ES-I3 (cell line): ENCODE results near the gene RGS6.
"Not testable (repeated sequence)": the region's sequence is repeated elsewhere in the genome, so short reads cannot be mapped to it uniquely, and the experiment has no call there.

Source experiments
- H3K36me3 ChIP-seq: 2 replicates; pipeline ENCODE4 v1.6.1; 2013; ENCODE audit warnings: mild to moderate bottlenecking, low read length, control low read depth, moderate library complexity; ENCODE audit not compliant: insufficient read depth
- H3K4me1 ChIP-seq: 2 replicates; pipeline ENCODE4 v1.6.1; 2013; ENCODE audit warnings: mild to moderate bottlenecking, control low read depth, low read length; ENCODE audit not compliant: insufficient read depth
- H3K9ac ChIP-seq: 2 replicates; pipeline ENCODE4 v1.6.1; 2013; ENCODE audit warnings: low read depth, mild to moderate bottlenecking, low read length, moderate library complexity
- H3K9me3 ChIP-seq: 2 replicates; pipeline ENCODE4 v1.6.1; 2013; ENCODE audit warnings: mild to moderate bottlenecking, low read length, moderate library complexity; ENCODE audit not compliant: control insufficient read depth, insufficient read depth

Gene RGS6

GRCh38 chr14:71931492-71932228 lies 569 bp upstream of the RGS6 start:
- no peaks in the 10 kb centered on the region for H3K36me3 ChIP-seq
- H3K9me3 ChIP-seq = no peaks in the 10 kb centered on the region
- H3K9ac ChIP-seq = peak overlapping the region; percentile 49; the same call in 1 of the 2 replicates
- H3K4me1 ChIP-seq = no peaks in the 10 kb centered on the region

- H3K4me1 ChIP-seq = no peaks in the 10 kb centered on the region
- H3K9ac ChIP-seq = peak overlapping the region; percentile 49
- no peaks in the 10 kb centered on the region for H3K36me3 ChIP-seq
- no peaks in the 10 kb centered on the region for H3K9me3 ChIP-seq
Measured at GRCh38 chr14:71933001-71933587, 865 bp downstream of the RGS6 start.

- H3K4me1 ChIP-seq, H3K9me3 ChIP-seq, H3K9ac ChIP-seq, H3K36me3 ChIP-seq: not testable (repeated sequence)
Measured at GRCh38 chr14:71938273-71938672, 6.0 kb downstream of the RGS6 start.

GRCh38 chr14:71939344-71939743 lies 7.1 kb downstream of the RGS6 start:
- not testable (repeated sequence) for H3K4me1 ChIP-seq, H3K9me3 ChIP-seq, H3K36me3 ChIP-seq, H3K9ac ChIP-seq

- not testable (repeated sequence) for H3K9ac ChIP-seq, H3K9me3 ChIP-seq, H3K36me3 ChIP-seq, H3K4me1 ChIP-seq
Measured at GRCh38 chr14:71940500-71940899, 8.3 kb downstream of the RGS6 start.

GRCh38 chr14:71941616-71942015 lies 9.4 kb downstream of the RGS6 start:
- H3K36me3 ChIP-seq, H3K9ac ChIP-seq, H3K4me1 ChIP-seq, H3K9me3 ChIP-seq: not testable (repeated sequence)

- H3K36me3 ChIP-seq = no peaks in the 10 kb centered on the region
- H3K9ac ChIP-seq = no peak overlapping the region
- H3K4me1 ChIP-seq = no peaks in the 10 kb centered on the region
- H3K9me3 ChIP-seq = no peaks in the 10 kb centered on the region
Measured at GRCh38 chr14:71942904-71943694, 10.9 kb downstream of the RGS6 start.

- Histone ChIP-seq H3K36me3 (no peaks in the 10 kb centered on the region), H3K4me1 (no peaks in the 10 kb centered on the region), H3K9me3 (no peaks in the 10 kb centered on the region), H3K9ac (no peak overlapping the region)
Measured at GRCh38 chr14:71943695-71944018, 11.4 kb downstream of the RGS6 start.

GRCh38 chr14:71947947-71948500 lies 15.8 kb downstream of the RGS6 start:
- no peak overlapping the region for H3K9ac ChIP-seq
- H3K4me1 ChIP-seq = no peaks in the 10 kb centered on the region
- no peaks in the 10 kb centered on the region for H3K9me3 ChIP-seq
- no peaks in the 10 kb centered on the region for H3K36me3 ChIP-seq

- H3K36me3 ChIP-seq = no peaks in the 10 kb centered on the region
- H3K4me1 ChIP-seq = no peaks in the 10 kb centered on the region
- no peak overlapping the region for H3K9ac ChIP-seq
- no peaks in the 10 kb centered on the region for H3K9me3 ChIP-seq
Measured at GRCh38 chr14:71952381-71953363, 20.4 kb downstream of the RGS6 start.

- no peaks in the 10 kb centered on the region for H3K9me3 ChIP-seq
- no peaks in the 10 kb centered on the region for H3K4me1 ChIP-seq
- no peak overlapping the region for H3K9ac ChIP-seq
- no peaks in the 10 kb centered on the region for H3K36me3 ChIP-seq
Measured at GRCh38 chr14:71956920-71957563, 24.8 kb downstream of the RGS6 start.

GRCh38 chr14:71959055-71959454 lies 26.8 kb downstream of the RGS6 start:
- Histone ChIP-seq H3K9me3 (no peaks in the 10 kb centered on the region), H3K36me3 (no peaks in the 10 kb centered on the region), H3K4me1 (peaks cover 11% of the 10 kb centered on the region; the same call in 1 of the 2 replicates), H3K9ac (no peak overlapping the region)

GRCh38 chr14:71960494-71961353 lies 28.5 kb downstream of the RGS6 start:
- Histone ChIP-seq H3K36me3 (no peaks in the 10 kb centered on the region), H3K4me1 (peaks cover 11% of the 10 kb centered on the region; the same call in 1 of the 2 replicates), H3K9ac (no peak overlapping the region), H3K9me3 (no peaks in the 10 kb centered on the region)
